GM12892 (cell line): Measurements from ENCODE around the gene LTK.

Experiments
- POLR2A ChIP-seq: IDR thresholded peaks from 2 replicates; pipeline ENCODE4 v1.6.1; 2011; ENCODE audit warnings: low read depth, low read length, control low read depth
- TAF1 ChIP-seq: IDR thresholded peaks from 2 replicates; pipeline ENCODE4 v1.6.1; 2011; ENCODE audit warnings: low read depth, mild to moderate bottlenecking, control low read depth, low read length, borderline replicate concordance

DNA sequence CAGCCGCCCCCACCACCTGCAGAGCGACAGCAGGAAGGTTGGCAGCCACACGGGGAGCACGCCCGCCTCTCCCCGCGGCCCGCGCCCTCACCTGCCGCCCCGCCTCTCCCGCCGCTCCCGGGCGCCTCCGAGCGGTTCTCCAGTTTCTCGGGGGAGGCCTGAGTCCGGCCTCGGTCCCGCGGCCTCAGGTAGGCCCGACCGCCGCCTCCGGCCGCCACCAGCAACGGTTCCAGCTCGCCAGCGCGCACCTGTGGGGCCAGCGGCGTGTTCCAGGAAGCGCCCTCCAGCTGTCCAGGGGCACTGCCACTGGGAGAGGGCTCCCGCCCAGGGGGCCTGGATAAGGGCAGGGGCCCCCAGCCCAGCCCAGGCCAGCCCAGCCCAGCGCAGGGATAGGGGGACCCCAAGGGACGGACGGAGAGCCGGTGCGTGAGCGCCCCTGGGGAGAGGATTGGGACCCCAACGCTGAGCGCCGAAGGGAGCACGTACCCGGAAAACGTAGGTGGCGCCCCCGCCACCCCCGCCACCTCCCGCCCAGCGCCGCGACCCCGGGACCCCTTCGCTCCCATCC lies 2.2 kb downstream of the LTK start:
- no peak for TF ChIP-seq POLR2A
- no peak for TF ChIP-seq TAF1
